Activated CD8-positive, alpha-beta memory T cell treated with anti-CD3 and anti-CD28 coated beads, Interleukin-2, amount 50 U/mL, for 4 hours (primary cell): ENCODE results near the gene CLDN5.

Experiments used
- DNase-seq: peaks from one replicate; pipeline ENCODE4 v3.0.0-alpha.2; 2020

The CLDN5 gene

DNA sequence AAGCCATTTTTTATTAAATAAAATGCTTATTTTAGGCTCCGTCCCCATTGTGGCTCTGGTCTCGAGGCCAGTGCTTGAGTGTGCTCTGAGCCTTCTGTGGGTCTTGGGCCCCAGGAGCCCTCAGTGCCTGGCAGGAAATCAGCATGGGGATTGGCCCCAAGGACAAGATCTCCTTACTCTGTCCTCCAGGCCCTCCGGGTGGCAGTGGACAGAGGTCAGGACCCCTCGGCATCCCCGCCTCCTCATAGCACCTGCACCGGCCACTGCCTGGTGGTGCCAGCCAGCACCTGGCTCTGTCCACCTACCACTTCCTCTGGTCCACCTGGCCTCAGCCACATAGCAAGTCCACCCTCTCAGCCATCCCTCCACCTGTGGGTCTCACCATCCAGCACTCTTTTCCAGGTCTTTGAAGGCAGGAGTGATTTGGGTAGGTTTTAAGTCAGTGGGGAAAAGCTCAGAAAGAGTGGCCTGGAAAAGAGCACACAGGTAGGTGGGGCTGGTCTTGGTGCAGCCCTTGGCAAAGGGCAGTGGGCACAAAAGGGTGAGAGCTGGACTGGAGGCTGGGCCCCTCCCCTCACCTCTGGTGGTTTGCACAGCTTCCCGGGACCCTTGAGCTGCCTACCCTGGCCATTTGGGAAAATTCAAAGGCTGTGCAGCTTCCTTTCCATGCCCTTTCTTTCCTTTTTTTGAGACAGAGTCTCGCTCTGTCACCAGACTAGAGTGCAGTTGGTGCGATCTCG is 3.5 kb downstream of the CLDN5 start:
- no peak for DNase-seq

DNA sequence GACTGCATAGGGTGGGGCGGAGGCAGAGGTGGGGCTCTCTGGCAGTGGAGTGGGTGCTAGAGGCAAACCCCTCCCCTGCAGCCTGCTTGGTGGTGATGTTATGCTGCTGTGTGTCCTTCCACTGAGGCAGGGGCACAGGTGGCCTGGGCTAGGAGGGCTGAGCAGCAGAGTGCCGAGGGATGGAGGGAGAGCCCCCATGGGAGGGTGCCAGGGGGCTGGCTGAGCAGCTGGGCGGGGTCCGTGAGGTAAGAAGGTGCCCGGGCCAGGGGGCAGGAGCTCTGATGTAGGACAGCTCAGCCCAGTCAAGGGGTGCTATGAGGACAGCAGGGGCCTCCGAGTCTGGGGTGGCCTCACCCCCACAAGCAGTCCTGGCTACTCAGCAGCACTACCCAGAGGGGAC is 4.2 kb downstream of the CLDN5 start:
- DNase-seq, result no peak

DNA sequence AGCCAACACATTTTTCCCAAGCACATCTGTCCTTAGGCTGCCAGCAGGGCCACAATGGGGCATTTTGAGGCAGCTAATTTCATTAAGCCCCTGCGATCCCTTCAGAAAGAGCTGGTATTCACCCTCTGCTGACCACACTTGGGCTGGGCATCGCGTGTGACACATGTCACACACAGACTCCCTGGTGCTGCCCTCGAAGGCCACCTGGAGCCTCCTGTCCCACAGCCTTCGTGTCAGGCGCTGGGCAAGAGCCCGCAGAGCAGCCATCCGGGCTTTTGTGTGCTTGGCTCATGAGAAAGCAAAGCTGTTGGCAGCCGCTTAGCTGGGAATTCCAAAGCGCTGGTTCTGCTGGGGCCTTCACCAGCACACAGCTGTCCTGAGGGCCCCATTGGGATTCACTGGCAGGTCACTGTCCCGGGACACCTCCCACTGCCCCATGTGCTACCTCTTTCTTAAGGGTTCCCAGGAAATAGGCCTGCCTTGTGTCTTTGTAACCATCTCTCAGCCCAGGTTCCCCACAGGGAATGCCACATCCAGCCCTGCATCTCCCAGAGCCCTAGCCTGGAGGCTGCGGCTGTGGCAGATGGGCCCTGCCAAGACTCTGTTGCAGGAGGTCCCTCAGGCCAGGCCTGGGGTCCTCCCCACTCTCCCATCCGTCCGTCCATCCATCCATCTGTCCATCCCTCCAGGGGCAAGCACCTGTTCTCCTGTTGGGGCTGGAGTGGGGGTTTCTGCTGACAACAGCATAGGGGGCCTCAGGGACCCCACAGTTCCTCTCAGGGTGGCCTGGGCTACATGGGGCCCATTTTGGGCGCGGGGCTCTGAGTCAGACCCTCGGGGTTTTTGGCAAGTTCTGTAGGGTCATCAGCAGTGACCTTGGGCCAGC is 4.9 kb downstream of the CLDN5 start:
- DNase-seq, result no peak

DNA sequence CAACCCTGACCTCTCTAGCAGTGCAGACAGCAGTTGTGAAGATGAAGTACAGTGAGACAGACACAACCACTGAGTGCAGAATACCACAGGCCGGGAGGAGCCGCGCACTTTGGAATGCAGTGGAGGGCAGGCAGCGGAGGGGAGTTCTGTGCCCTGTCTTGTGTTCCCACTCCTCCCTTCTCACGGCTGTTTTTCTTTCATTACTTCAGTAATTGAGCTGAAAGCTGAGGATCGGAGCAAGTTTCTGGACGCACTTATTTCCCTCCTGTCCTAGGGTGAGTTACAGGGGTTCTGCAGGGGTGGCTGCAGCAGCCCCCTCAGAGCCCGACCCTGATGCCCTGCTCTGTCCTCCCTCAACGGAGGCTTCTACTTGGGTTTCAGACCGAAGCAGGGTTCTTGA is 5.6 kb downstream of the CLDN5 start:
- no peak for DNase-seq

DNA sequence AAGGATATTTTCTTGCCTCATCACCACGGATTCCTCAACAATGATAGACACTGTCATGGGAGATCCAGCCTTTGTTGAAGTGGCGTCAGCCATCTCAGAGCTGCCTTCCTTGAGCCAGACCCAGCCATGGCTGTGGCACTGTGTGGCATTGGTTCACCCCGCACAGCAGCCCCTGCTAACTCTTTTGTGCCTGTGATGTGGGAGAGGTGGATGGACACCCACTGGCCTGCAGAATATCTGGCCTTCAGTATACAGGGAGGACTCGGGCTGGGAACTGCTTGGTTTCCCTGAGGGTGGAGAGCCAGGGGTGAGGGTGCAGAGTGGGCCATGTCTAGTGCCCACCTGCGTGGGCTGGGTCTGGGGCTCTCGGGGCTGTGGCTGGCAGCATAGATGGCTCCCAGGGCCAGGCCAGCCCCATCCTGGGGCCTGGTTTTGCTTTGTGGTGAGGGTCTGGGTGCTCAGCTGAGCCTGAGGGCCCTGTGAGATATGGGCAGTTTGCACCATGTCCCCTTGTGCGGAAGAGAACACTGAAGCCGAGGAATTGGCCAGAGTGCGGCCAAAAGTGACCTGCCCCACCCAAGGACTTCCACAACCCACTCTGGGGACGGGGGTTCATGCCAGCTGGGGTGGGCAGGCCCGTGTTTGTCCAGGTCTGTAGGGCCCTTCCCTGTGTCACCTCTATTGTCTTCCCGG is 6.1 kb downstream of the CLDN5 start:
- DNase-seq, result no peak

GRCh38 chr22:19517171-19517500 is 7.1 kb downstream of the CLDN5 start:
- DNase-seq, result no peak

GRCh38 chr22:19516378-19517170 is 7.6 kb downstream of the CLDN5 start:
- DNase-seq, result no peak

DNA sequence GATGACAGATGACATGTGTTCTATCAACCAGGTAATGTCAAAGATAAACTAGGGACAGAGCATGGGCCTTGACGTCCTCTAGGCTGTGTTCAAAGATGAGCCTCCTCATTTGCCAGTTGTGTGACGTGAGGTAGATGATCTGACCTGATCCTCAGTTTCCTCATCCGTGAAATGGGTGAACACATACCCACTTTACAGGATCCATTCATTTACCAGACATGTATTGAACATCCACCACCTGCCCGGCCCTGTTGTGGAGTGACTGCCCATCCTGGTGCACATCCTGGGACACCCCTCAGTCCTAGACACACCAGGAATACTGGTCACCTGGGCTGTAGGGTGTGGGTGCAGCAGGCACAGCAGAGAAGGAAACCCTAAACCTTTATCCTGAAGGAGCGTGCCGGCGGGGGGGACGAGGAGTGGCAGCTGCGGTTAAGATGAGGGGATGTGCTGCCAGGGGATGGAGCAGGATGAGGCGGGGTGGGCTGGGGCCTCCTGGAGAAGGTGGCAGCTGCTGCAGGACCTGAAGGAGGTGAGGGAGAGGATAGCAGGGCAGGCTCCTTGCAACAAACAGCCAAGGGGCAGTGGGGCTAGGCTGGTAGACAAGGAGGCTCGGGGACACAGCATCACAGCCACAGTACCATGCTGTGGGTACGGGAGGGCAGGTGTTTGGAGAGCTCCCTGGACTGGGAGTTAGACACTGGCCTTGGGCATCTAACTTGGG is 8.4 kb downstream of the CLDN5 start:
- DNase-seq, result no peak

GRCh38 chr22:19514831-19515565 is 9.2 kb downstream of the CLDN5 start:
- DNase-seq, result no peak

DNA sequence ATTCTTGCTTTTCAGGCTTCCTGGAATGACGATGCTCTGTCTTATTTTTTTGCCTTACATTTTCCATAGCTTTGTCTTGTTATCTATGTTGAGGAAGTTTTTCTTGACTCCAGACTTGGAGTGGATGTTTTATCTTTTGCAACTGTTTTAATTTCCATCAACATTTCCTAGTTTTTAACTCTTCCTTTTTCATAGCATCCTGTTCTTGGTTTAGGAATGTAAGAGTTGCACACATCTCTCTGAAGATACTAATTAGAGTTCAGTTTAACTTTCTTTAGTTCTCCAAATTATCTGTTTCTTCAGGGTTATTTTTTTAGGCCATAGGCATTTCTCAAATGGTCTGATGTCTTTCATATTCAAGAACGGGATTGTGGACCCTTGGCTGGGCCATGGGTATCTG is 10.4 kb downstream of the CLDN5 start:
- no peak for DNase-seq

DNA sequence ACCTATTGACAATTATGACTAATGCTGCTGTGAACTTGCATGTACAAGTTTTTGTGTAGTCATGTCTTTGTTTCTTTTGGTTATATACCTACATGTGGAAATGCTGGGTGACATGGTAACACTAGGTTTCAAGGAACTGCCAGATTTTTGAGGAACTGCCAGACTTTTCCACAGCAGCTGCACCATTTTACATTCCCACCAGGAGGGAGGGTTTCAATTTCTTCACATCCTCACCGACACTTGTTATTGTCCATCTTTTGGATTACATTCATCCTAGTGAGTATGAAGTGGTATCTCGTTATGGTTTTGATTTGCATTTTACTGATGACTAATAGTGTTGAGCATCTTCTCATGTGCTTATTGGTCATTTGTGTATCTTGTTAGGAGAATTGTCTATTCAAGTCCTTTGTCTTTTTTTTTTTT is 13.3 kb downstream of the CLDN5 start:
- no peak for DNase-seq

GRCh38 chr22:19509923-19510322 is 14.3 kb downstream of the CLDN5 start:
- DNase-seq, result no peak

DNA sequence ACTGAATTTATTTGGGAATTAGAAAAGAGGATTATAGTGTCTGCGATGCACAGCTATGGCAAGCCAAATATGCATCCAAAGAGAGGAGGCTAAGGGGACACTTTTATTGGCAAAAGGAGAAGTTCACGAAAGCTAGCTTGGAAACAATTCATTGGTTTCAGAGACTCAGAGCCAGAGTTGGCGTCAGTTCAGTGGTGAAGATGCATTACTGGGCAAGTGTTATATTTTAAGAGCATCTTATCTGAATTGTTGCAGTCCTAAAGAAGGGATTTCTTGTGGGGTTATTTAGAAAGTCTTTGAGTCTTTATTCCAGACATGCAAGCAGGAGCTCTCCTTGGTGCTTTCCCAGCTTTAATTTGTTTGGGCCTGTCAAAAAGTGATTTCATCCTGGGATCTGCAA is 15.0 kb downstream of the CLDN5 start:
- no peak for DNase-seq

- no peak for DNase-seq
These were observed 16.0 kb downstream of the CLDN5 start for GRCh38 chr22:19508024-19508776.

- no peak for DNase-seq
These were observed 16.7 kb downstream of the CLDN5 start for GRCh38 chr22:19507534-19507861.

GRCh38 chr22:19506212-19506611 is 18.0 kb downstream of the CLDN5 start:
- DNase-seq, result no peak

DNA sequence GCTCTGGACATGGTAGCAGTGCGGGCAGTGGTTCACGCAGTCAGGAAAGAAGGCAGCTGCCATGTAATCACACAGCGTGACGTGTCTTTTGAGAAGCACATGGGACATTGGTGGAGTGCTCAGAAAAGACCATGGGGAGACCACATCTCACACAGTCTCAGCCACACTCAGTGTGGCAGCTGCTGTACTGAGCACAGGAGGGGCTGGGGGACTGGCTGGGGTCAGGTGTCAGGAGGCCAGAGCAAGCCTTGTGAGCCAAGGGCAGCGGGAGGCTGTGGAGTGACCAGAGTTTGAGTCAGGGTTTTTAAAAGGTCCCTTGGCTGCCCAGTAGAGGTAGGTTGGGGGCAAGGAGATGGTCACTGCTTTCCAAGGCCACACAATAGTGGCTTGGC is 18.5 kb downstream of the CLDN5 start:
- no peak for DNase-seq

GRCh38 chr22:19504900-19505734 is 19.1 kb downstream of the CLDN5 start:
- DNase-seq, result no peak

DNA sequence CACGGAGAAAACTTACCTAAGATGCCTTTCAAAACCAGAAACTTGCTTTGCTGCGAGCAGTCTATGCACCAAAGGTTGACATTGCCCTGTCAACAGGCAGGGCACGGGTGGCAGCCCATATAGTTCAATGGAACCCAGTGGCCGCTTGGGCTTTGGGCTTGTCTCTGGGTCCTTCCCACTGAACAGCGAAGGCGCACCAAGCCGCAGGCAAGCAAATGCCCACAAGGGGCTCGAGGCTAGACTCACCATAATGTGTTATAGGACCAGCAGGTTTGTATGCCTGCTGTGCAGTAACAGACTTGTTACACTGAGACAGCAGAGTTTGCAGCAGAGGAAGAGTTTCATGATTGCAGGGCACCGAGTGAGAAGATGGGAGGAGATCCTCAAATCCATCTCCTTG is 20.3 kb downstream of the CLDN5 start:
- no peak for DNase-seq

- no peak for DNase-seq
These were observed 20.8 kb downstream of the CLDN5 start for GRCh38 chr22:19503367-19503766.
